Ascending aorta (tissue), 2 donors: ENCODE measurements around the gene GDF10. TPM values are rescaled to one million over a fixed set of nuclear protein-coding genes. Genes with fewer than 3 reads are reported as not detected.

Source experiments
- DNase-seq, 2 donors: peaks; one replicate each; pipeline ENCODE4 v3.0.0-alpha.2; 2019; ENCODE audit warnings: low spot score in 2 of 2
- H3K27ac ChIP-seq, 2 donors: fragments of 200-600 bp; sonication (generic); one replicate each; pipeline ENCODE4 v1.5.1; 2016 to 2017; ENCODE audit warnings: mild to moderate bottlenecking in 1 of 2
- H3K27me3 ChIP-seq: fragments of 200-600 bp; sonication (generic); one replicate; pipeline ENCODE4 v1.5.1; 2017
- H3K36me3 ChIP-seq, 2 donors: fragments of 200-600 bp; sonication (generic); one replicate each; pipeline ENCODE4 v1.5.1; 2016
- H3K4me1 ChIP-seq, 2 donors: fragments of 200-600 bp; sonication (generic); one replicate each; pipeline ENCODE4 v1.5.1; 2016 to 2017; ENCODE audit warnings: mild to moderate bottlenecking in 1 of 2
- H3K4me3 ChIP-seq, 2 donors: fragments of 200-600 bp; sonication (generic); one replicate each; pipeline ENCODE4 v1.5.1; 2016 to 2017; ENCODE audit warnings: mild to moderate bottlenecking in 1 of 2
- H3K9me3 ChIP-seq, 2 donors: fragments of 200-600 bp; sonication (generic); one replicate each; pipeline ENCODE4 v1.5.1; 2016
- intact Hi-C: fragments of 100-400 bp; cut with DNase I; formaldehyde crosslinking; loops from one replicate; pipeline ENCODE4 v1.15.1; 2023
- total RNA-seq: library from RNA; depleted of rRNA; stranded (reverse); fragments of >200 nt; gene quantifications from one replicate; pipeline ENCODE4 v1.1.0, GENCODE V29; 2016
- TF ChIP-seq, protein P1 (sequence below), 3 experiments: fragments of 200-600 bp in 2 of 3; fragments of 450-650 bp in 1 of 3; sonication (generic) in 2 of 3; IDR thresholded peaks; one replicate each; pipeline ENCODE4 v1.5.1; 2016 to 2019; ENCODE audit warnings: antibody characterized with exemption in 3 of 3, mild to moderate bottlenecking in 1 of 3, moderate library complexity in 1 of 3

GDF10 gene
- total RNA-seq, 1 donor from 2014 or later: 1.2 TPM

DNA sequence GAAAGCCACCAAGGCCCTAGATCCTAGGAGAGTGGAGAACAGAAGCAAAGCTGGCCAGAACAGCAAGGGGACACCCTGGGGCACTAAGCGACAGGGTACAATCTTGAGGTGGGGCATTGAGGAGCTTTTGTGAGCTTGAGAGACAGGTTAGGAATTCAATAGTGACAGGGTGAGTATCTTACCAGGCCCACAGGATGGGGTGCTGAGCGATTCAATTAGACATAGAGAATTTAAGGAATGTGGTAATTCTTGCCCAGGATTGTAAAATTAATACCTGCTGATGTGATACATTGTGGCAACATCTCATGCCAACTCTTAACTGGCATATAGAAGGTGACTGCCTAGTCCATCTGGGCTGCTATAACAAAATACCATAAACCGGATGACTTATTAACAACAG lies 62.2 kb downstream of the GDF10 start:
- H3K27me3 ChIP-seq: no peaks in the 10 kb centered on the region
- TF ChIP-seq, protein P1, sequence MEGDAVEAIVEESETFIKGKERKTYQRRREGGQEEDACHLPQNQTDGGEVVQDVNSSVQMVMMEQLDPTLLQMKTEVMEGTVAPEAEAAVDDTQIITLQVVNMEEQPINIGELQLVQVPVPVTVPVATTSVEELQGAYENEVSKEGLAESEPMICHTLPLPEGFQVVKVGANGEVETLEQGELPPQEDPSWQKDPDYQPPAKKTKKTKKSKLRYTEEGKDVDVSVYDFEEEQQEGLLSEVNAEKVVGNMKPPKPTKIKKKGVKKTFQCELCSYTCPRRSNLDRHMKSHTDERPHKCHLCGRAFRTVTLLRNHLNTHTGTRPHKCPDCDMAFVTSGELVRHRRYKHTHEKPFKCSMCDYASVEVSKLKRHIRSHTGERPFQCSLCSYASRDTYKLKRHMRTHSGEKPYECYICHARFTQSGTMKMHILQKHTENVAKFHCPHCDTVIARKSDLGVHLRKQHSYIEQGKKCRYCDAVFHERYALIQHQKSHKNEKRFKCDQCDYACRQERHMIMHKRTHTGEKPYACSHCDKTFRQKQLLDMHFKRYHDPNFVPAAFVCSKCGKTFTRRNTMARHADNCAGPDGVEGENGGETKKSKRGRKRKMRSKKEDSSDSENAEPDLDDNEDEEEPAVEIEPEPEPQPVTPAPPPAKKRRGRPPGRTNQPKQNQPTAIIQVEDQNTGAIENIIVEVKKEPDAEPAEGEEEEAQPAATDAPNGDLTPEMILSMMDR (IDR thresholded peaks at IDR 0.05): no peak
- DNase-seq: peak in 1 of 2 donors; percentile 15

More for the DNA sequence above, 62.2 kb downstream of the GDF10 start:
- Histone ChIP-seq H3K4me1 (no peaks in the 10 kb centered on the region), H3K9me3 (no peaks in the 10 kb centered on the region), H3K27ac (no peak overlapping the region), H3K4me3 (no peak overlapping the region), H3K36me3 (no peaks in the 10 kb centered on the region)
- intact Hi-C loops: no loop called here

Other genes with a start within 250 kb of the GDF10 start
- gene GDF2, start 22.3 kb downstream of the GDF10 start, total RNA-seq: 0.21 TPM
- not detected for gene RBP3, start 48.2 kb downstream of the GDF10 start, total RNA-seq
- not detected for gene ZNF488, start 84.1 kb downstream of the GDF10 start, total RNA-seq
- not detected for gene ANXA8, start 183.9 kb downstream of the GDF10 start, total RNA-seq
- gene FAM25G, start 191.5 kb downstream of the GDF10 start, total RNA-seq: not detected
- 8.7 TPM for gene AGAP9, start 223.4 kb downstream of the GDF10 start, total RNA-seq